Gastrocnemius medialis (tissue), 4 donors: Measurements from ENCODE around the gene DDX60. TPM values are rescaled to one million over a fixed set of nuclear protein-coding genes. Genes with fewer than 3 reads are reported as not detected.

Experiments
- ATAC-seq, 2 donors: fragments of 150-250 bp; one replicate each; pipeline ENCODE4 v1.9.1; 2016
- DNase-seq, 2 donors: peaks; one replicate each; pipeline ENCODE4 v3.0.0-alpha.2; 2019
- H3K27ac ChIP-seq, 4 donors: fragments of 200-600 bp; sonication (generic); 1 replicate in 1 of 4; 2 replicates in 3 of 4; pipeline ENCODE4 v1.5.1; 2016 to 2018; ENCODE audit warnings: mild to moderate bottlenecking in 2 of 4, moderate library complexity in 1 of 4
- H3K27me3 ChIP-seq, 3 donors: fragments of 200-600 bp; sonication (generic) in 2 of 3; 1 replicate in 1 of 3; 2 replicates in 2 of 3; pipeline versions ENCODE4 v1.5.1 to v1.6.0; 2016 to 2019; ENCODE audit warnings: mild to moderate bottlenecking in 1 of 3, moderate library complexity in 1 of 3
- H3K36me3 ChIP-seq, 2 donors: fragments of 200-600 bp; sonication (generic) in 1 of 2; one replicate each; pipeline ENCODE4 v1.5.1; 2017 to 2018
- H3K4me1 ChIP-seq, 2 donors: fragments of 200-600 bp; sonication (generic) in 1 of 2; one replicate each; pipeline ENCODE4 v1.5.1; 2016 to 2017; ENCODE audit warnings: mild to moderate bottlenecking in 2 of 2
- H3K4me3 ChIP-seq, 4 donors: fragments of 200-600 bp; sonication (generic) in 3 of 4; 1 replicate in 1 of 4; 2 replicates in 3 of 4; pipeline ENCODE4 v1.5.1; 2016 to 2019; ENCODE audit warnings: mild to moderate bottlenecking in 2 of 4
- H3K9me3 ChIP-seq, 3 donors: fragments of 200-600 bp; sonication (generic) in 2 of 3; 1 replicate in 1 of 3; 2 replicates in 2 of 3; pipeline ENCODE4 v1.5.1; 2016 to 2019
- CTCF ChIP-seq, 5 experiments: fragments of 450-650 bp in 3 of 5; fragments of 200-600 bp in 2 of 5; sonication (generic) in 2 of 5; IDR thresholded peaks in 4 of 5; conservative IDR thresholded peaks in 1 of 5; 1 replicate in 4 of 5; 2 replicates in 1 of 5; pipeline ENCODE4 v1.5.1; 2016 to 2019; ENCODE audit warnings: antibody characterized with exemption in 5 of 5, mild to moderate bottlenecking in 3 of 5, moderate library complexity in 3 of 5
- POLR2A ChIP-seq, 2 donors: fragments of 450-650 bp; IDR thresholded peaks; one replicate each; pipeline ENCODE4 v1.6.1; 2017; ENCODE audit warnings: antibody characterized with exemption in 2 of 2, mild to moderate bottlenecking in 2 of 2, moderate library complexity in 2 of 2
- in situ Hi-C, 4 donors: fragments of 200-750 bp; cut with MboI; loops; one replicate each; pipeline versions ENCODE4 v1.15.0 to v1.8.0; 2017; ENCODE audit warnings: low sequenced_read_pairs in 4 of 4
- intact Hi-C: fragments of 100-400 bp; cut with DNase I; formaldehyde crosslinking; loops from one replicate; pipeline ENCODE4 v1.15.1; 2023; ENCODE audit warnings: low total_unique reads
- total RNA-seq, 4 donors: library from RNA; depleted of rRNA; stranded (reverse); fragments of >200 nt; gene quantifications; one replicate each; pipeline versions ENCODE4 v1.1.0 to v1.2.3, GENCODE V29; 2016

Gene DDX60
- total RNA-seq, 4 donors from 2014 or later = 1.6 to 12.1 (median 3.6) TPM

DNA sequence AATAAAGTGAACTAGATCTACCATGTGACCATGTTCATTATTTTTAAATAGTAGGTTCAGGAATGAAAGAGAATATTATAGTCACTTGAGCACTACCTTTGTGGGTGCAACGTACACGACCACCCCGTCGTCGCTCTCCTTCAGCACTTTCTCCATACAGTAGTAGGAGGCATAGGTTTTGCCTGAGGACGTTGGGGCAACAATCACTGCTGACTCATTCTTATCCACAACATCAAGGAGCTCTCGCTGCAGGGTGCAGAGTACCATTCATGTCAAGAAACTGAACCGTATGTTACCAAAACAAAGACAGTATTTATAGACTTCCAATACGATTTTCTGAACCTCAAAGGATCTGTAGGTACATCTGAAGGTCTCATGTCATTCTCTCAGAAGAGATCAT lies 44.7 kb downstream of the DDX60 start:
- ATAC-seq (no peak), DNase-seq (no peak)
- H3K36me3 ChIP-seq = no peaks in the 10 kb centered on the region
- no peaks in the 10 kb centered on the region for H3K9me3 ChIP-seq
- in situ Hi-C loops (no loop called here), intact Hi-C loops (loop anchor here (5.0 kb wide), 1 partner anchor 208 kb away; the partner anchor contains the start of gene DDX60L)
- H3K4me3 ChIP-seq = no peak overlapping the region
- H3K27me3 ChIP-seq = no peaks in the 10 kb centered on the region
- TF ChIP-seq POLR2A (IDR thresholded peaks at IDR 0.05) = no peak
- H3K27ac ChIP-seq = no peak overlapping the region
- peaks cover 21 to 28% of the 10 kb centered on the region in 2 donors for H3K4me1 ChIP-seq

DNA sequence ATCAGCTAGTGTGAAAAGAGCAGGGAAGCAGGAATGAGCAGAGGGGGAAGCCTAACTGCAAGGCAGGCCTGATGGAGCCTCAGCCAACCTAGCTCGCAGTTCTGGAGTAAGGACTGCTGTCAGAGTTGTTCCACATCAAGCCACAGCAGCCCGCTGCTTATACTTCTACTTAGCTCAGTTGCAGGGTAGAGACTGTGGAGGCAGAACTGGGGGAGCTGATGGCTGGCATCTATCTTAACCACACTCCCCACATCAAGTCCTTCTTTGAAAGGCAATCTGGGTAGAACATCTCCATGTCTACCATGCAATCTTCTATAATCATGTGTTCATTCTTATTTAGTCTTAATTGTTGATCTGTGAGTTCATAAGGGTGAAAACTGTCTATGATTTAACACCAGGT lies 46.1 kb downstream of the DDX60 start:
- Histone ChIP-seq H3K9me3 (no peaks in the 10 kb centered on the region), H3K4me3 (no peak overlapping the region), H3K36me3 (no peaks in the 10 kb centered on the region), H3K4me1 (peaks cover 25 to 28% of the 10 kb centered on the region in 2 donors), H3K27ac (peak overlapping the region in 2 of 4 donors; percentile 29 to 52), H3K27me3 (no peaks in the 10 kb centered on the region)
- intact Hi-C loops (loop anchor here (5.0 kb wide), 1 partner anchor 210 kb away; the partner anchor contains the start of gene DDX60L), in situ Hi-C loops (no loop called here)
- DNase-seq = no peak
- peak in 1 of 2 donors; percentile 24 for ATAC-seq
- TF ChIP-seq POLR2A (IDR thresholded peaks at IDR 0.05) (no peak), CTCF (IDR thresholded peaks at IDR 0.05 in 4 of 5, conservative IDR thresholded peaks at IDR 0.05 in 1 of 5) (no peak)

DNA sequence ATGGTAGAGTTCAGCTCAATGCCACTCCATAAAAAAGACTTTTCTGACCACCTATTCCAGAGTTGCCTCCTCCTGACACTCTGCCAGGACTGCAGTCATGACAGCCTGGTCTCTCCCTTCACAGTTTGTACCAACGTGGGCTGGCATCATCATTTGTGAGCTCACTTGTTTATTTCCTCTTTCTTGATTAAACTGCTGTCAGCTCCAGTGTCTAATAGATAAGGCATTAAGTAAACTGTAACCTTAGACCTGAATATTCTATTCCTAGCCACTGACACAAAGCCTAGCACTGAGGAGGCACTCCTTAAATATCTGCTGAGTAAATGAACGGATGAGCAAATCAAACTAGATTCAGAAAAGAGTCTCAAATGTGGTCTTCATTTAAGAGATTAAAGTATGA lies 48.7 kb downstream of the DDX60 start:
- DNase-seq (peak; percentile 20 to 42), ATAC-seq (peak; percentile 84 to 90)
- Histone ChIP-seq H3K9me3 (no peaks in the 10 kb centered on the region), H3K36me3 (no peaks in the 10 kb centered on the region), H3K4me3 (no peak overlapping the region), H3K4me1 (peaks cover 34 to 44% of the 10 kb centered on the region in 2 donors), H3K27ac (peak overlapping the region; percentile 20 to 75 (median 72)), H3K27me3 (no peaks in the 10 kb centered on the region)
- in situ Hi-C loops = no loop called here
- intact Hi-C loops = loop anchor here (5.0 kb wide), 1 partner anchor 212 kb away; the partner anchor contains the start of gene DDX60L
- no peak for TF ChIP-seq CTCF (IDR thresholded peaks at IDR 0.05 in 4 of 5, conservative IDR thresholded peaks at IDR 0.05 in 1 of 5)
- TF ChIP-seq POLR2A (IDR thresholded peaks at IDR 0.05) = no peak

GRCh38 chr4:168265327-168265726 lies 53.2 kb downstream of the DDX60 start:
- in situ Hi-C loops = no loop called here
- no peak for DNase-seq

GRCh38 chr4:168264903-168265302 lies 53.6 kb downstream of the DDX60 start:
- Histone ChIP-seq H3K27me3 (no peaks in the 10 kb centered on the region), H3K4me3 (no peak overlapping the region), H3K4me1 (peaks cover 21 to 34% of the 10 kb centered on the region in 2 donors), H3K9me3 (no peaks in the 10 kb centered on the region), H3K27ac (peak overlapping the region; percentile 32 to 47 (median 44)), H3K36me3 (no peaks in the 10 kb centered on the region)
- intact Hi-C loops (no loop called here), in situ Hi-C loops (no loop called here)
- TF ChIP-seq CTCF (IDR thresholded peaks at IDR 0.05 in 4 of 5, conservative IDR thresholded peaks at IDR 0.05 in 1 of 5) = no peak
- no peak for TF ChIP-seq POLR2A (IDR thresholded peaks at IDR 0.05)
- DNase-seq (peak; percentile 51 to 61), ATAC-seq (peak; percentile 84 to 96)

More at GRCh38 chr4:168265327-168265726, 53.2 kb downstream of the DDX60 start:
- H3K27me3 ChIP-seq = no peaks in the 10 kb centered on the region
- TF ChIP-seq POLR2A (IDR thresholded peaks at IDR 0.05) (no peak), CTCF (IDR thresholded peaks at IDR 0.05 in 4 of 5, conservative IDR thresholded peaks at IDR 0.05 in 1 of 5) (no peak)
- peak overlapping the region; percentile 32 to 47 (median 44) for H3K27ac ChIP-seq
- H3K36me3 ChIP-seq = no peaks in the 10 kb centered on the region
- ATAC-seq = peak in 1 of 2 donors; percentile 55
- no peaks in the 10 kb centered on the region for H3K9me3 ChIP-seq
- H3K4me1 ChIP-seq = peaks cover 25 to 38% of the 10 kb centered on the region in 2 donors
- no peak overlapping the region for H3K4me3 ChIP-seq
- intact Hi-C loops = no loop called here
